AG09309 (cell line): Measurements from ENCODE around the gene STK17A.
"Not testable (repeated sequence)": the region's sequence is repeated elsewhere in the genome, so short reads cannot be mapped to it uniquely, and the experiment has no call there.

Experiments used
- DNase-seq: peaks from one replicate; pipeline ENCODE4 v3.0.0-alpha.2; 2010; ENCODE audit warnings: low read depth
- H3K4me3 ChIP-seq: 2 replicates; pipeline ENCODE4 v1.5.1; 2011; ENCODE audit warnings: mild to moderate bottlenecking, low read depth, low read length, moderate library complexity; ENCODE audit not compliant: control insufficient read depth
- CTCF ChIP-seq: IDR thresholded peaks from 2 replicates; pipeline ENCODE4 v1.5.1; 2011; ENCODE audit warnings: mild to moderate bottlenecking, low read depth, low read length, inconsistent platforms; ENCODE audit not compliant: insufficient read depth, control insufficient read depth; ENCODE audit errors: missing control alignments

STK17A gene

GRCh38 chr7:43593010-43593409 lies 10.1 kb downstream of the STK17A start:
- H3K4me3 ChIP-seq: no peak overlapping the region
- no peak for TF ChIP-seq CTCF
- DNase-seq: no peak

- no peak overlapping the region for H3K4me3 ChIP-seq
- no peak for TF ChIP-seq CTCF
- DNase-seq: no peak
Observed at GRCh38 chr7:43594020-43594419, 11.1 kb downstream of the STK17A start.

- not testable (repeated sequence) for DNase-seq, H3K4me3 ChIP-seq
Observed at GRCh38 chr7:43596426-43596825, 13.5 kb downstream of the STK17A start.

GRCh38 chr7:43600056-43600455 lies 17.1 kb downstream of the STK17A start:
- no peak for TF ChIP-seq CTCF

GRCh38 chr7:43602256-43602655 lies 19.3 kb downstream of the STK17A start:
- no peak for DNase-seq
- TF ChIP-seq CTCF: no peak
- no peak overlapping the region for H3K4me3 ChIP-seq

More at GRCh38 chr7:43600056-43600455, 17.1 kb downstream of the STK17A start:
- DNase-seq: no peak
- H3K4me3 ChIP-seq: no peak overlapping the region

- no peak for TF ChIP-seq CTCF
- no peak overlapping the region for H3K4me3 ChIP-seq
- DNase-seq: no peak
Observed at GRCh38 chr7:43604251-43604650, 21.3 kb downstream of the STK17A start.

- no peak for DNase-seq
- no peak for TF ChIP-seq CTCF
- H3K4me3 ChIP-seq: no peak overlapping the region
Observed at GRCh38 chr7:43609097-43609496, 26.2 kb downstream of the STK17A start.
